Measurements from ENCODE around the gene SIGLEC11. TPM values are rescaled to one million over a fixed set of nuclear protein-coding genes. Genes with fewer than 3 reads are reported as not detected.
A peak's percentile ranks its signal among the peaks of the same experiment; 100 is the strongest.

SIGLEC11 gene
- total RNA-seq, 1 donor from 2014 or later, result not detected

- no peak for DNase-seq (ENCODE audit: low spot score, unreplicated experiment)
- Mint-ChIP-seq H3K4me1 (ENCODE audit: low read depth) (peaks cover 20% of the 10 kb centered on the region), H3K36me3 (ENCODE audit: insufficient read depth) (peaks cover 13% of the 10 kb centered on the region), H3K27me3 (no peaks in the 10 kb centered on the region), H3K9me3 (ENCODE audit: low read depth) (no peaks in the 10 kb centered on the region), H3K4me3 (ENCODE audit: low read depth) (no peak overlapping the region), H3K27ac (no peak overlapping the region)
- no peak for TF ChIP-seq CTCF (IDR thresholded peaks at IDR 0.05; ENCODE audit: unreplicated experiment)
These were observed 37.6 kb downstream of the SIGLEC11 start for GRCh38 chr19:49923055-49924003.

- Mint-ChIP-seq H3K4me3 (ENCODE audit: low read depth) (no peak overlapping the region), H3K4me1 (ENCODE audit: low read depth) (peaks cover 15% of the 10 kb centered on the region), H3K27ac (peak overlapping the region; percentile 71), H3K27me3 (no peaks in the 10 kb centered on the region), H3K9me3 (ENCODE audit: low read depth) (no peaks in the 10 kb centered on the region), H3K36me3 (ENCODE audit: insufficient read depth) (peaks cover 15% of the 10 kb centered on the region)
- no peak for TF ChIP-seq CTCF (IDR thresholded peaks at IDR 0.05; ENCODE audit: unreplicated experiment)
- DNase-seq (ENCODE audit: low spot score, unreplicated experiment), result no peak
These were observed 38.8 kb downstream of the SIGLEC11 start for GRCh38 chr19:49921871-49922795.

- Mint-ChIP-seq H3K36me3 (ENCODE audit: insufficient read depth) (peaks cover 16% of the 10 kb centered on the region), H3K9me3 (ENCODE audit: low read depth) (no peaks in the 10 kb centered on the region), H3K4me1 (ENCODE audit: low read depth) (peaks cover 16% of the 10 kb centered on the region), H3K27me3 (no peaks in the 10 kb centered on the region), H3K27ac (peak overlapping the region; percentile 86), H3K4me3 (ENCODE audit: low read depth) (no peak overlapping the region)
- no peak for TF ChIP-seq CTCF (IDR thresholded peaks at IDR 0.05; ENCODE audit: unreplicated experiment)
- no peak for DNase-seq (ENCODE audit: low spot score, unreplicated experiment)
These were observed 40.2 kb downstream of the SIGLEC11 start for GRCh38 chr19:49920624-49921363.

- Mint-ChIP-seq H3K27me3 (no peaks in the 10 kb centered on the region), H3K9me3 (ENCODE audit: low read depth) (no peaks in the 10 kb centered on the region), H3K27ac (no peak overlapping the region), H3K4me1 (ENCODE audit: low read depth) (peaks cover 24% of the 10 kb centered on the region), H3K36me3 (ENCODE audit: insufficient read depth) (peaks cover 34% of the 10 kb centered on the region), H3K4me3 (ENCODE audit: low read depth) (no peak overlapping the region)
- no peak for DNase-seq (ENCODE audit: low spot score, unreplicated experiment)
- no peak for TF ChIP-seq CTCF (IDR thresholded peaks at IDR 0.05; ENCODE audit: unreplicated experiment)
These were observed 42.9 kb downstream of the SIGLEC11 start for GRCh38 chr19:49918089-49918488.
